Neuron (in vitro differentiated cells): ENCODE results near the gene STK32C.

Experiments used
- H2AFZ ChIP-seq: one replicate; pipeline ENCODE4 v1.6.1; 2013; ENCODE audit warnings: low read depth, mild to moderate bottlenecking, inconsistent platforms, low read length, moderate library complexity
- H3K27me3 ChIP-seq: one replicate; pipeline ENCODE4 v1.6.1; 2013; ENCODE audit warnings: low read length; ENCODE audit not compliant: insufficient read depth
- H3K36me3 ChIP-seq: one replicate; pipeline ENCODE4 v1.6.1; 2013; ENCODE audit warnings: low read length; ENCODE audit not compliant: insufficient read depth
- H3K4me1 ChIP-seq: one replicate; pipeline ENCODE4 v1.6.1; 2013; ENCODE audit warnings: low read length; ENCODE audit not compliant: insufficient read depth
- H3K4me3 ChIP-seq: 2 replicates; pipeline ENCODE4 v1.5.1; 2013; ENCODE audit warnings: mild to moderate bottlenecking, low read length, moderate library complexity
- H3K9me3 ChIP-seq: one replicate; pipeline ENCODE4 v1.6.1; 2013; ENCODE audit warnings: low read length

The STK32C gene

DNA sequence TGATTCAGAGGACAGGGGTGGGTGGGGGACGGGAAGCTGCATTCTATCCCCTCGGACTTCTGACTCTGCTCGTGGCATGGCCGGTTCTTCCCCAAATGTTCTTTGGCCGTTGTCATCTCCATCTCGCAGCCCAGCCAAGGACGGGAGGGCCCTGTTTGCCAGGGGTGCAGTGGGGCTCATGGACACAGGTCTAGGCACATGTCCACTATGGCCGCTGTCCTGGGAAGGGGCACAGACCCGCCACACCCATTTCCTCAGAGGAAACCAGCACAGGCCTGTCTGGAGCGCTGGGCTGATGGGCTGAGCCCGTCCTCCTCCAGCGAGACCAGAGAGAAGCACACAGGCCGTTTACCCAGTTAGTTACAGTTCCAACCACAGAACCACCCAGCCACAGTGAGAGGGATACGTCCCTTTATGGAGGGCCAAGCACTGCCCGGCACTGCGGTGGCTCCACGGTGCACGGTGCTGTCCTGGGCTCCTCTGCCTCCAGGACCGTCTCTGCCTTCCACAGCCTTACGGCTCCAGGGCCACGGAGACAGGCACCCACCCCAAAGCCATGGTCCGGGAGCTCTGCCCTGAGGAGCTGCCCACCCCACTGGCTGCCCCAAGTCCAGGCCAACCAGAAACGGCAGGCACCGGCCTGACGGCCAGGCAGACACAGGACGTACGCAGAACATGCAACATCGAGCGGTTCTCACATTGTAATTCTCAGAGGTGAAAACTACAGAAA, 100.8 kb downstream of the STK32C start:
- H3K4me1 ChIP-seq = no peaks in the 10 kb centered on the region
- H2AFZ ChIP-seq = no peak overlapping the region
- H3K36me3 ChIP-seq = peaks cover 33% of the 10 kb centered on the region
- no peaks in the 10 kb centered on the region for H3K27me3 ChIP-seq
- no peak overlapping the region for H3K4me3 ChIP-seq
- H3K9me3 ChIP-seq = peaks cover 6% of the 10 kb centered on the region

DNA sequence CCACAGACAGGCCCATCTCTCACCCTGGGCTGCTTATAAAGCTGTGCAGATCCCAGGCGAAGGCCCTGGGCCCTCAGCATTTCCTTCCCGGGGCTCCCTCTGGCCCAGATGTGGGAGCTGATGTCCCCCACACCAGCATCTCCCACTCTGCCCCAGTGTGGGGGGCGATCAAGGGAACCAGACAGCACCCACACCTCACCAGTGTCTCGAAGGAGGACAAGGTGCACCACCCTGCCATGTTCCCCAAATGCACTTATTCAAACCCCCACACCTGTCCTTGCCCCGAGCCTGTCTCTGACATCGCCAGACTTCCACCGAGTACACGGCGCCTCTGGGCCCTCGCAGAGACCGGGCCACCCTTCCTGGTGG, 101.4 kb downstream of the STK32C start:
- H3K4me1 ChIP-seq = no peaks in the 10 kb centered on the region
- H3K36me3 ChIP-seq = peaks cover 39% of the 10 kb centered on the region
- H3K27me3 ChIP-seq = no peaks in the 10 kb centered on the region
- no peak overlapping the region for H2AFZ ChIP-seq
- peaks cover 6% of the 10 kb centered on the region for H3K9me3 ChIP-seq
- no peak overlapping the region for H3K4me3 ChIP-seq

DNA sequence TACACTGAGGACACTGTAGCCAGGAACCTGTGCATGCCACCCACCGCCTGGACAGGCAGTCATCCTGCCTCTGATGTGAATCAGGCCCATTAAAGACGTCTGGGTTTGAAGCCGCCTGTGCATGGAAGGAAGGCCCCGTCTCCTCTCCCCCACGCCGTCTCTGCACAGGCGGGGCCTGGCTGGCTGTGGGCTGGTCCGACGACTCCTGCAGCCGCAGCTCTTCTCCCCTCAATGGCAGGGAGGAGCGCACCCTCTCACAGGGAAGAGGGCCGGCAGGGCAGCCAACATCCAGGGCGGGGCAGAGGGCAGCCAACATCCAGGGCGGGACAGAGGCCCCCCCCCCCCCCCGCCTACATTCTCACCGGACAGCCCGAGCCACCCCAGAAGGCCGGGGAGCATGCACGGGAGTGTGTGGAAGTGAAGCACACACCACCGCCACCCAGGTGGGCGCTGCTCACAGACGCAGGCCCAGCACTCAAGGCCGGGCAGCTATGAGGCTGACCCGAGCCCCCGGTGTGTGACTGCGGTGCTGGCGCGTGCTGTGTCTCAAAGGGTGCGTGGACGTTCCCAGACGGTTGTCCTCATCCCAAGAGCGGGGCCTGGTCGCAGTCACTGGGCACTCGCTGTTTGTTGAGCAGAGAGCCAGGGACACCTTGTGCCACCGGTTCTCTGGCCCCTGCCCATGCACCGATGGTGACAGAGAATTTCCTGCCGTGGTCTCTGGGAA, 101.9 kb downstream of the STK32C start:
- H3K9me3 ChIP-seq = peaks cover 5% of the 10 kb centered on the region

DNA sequence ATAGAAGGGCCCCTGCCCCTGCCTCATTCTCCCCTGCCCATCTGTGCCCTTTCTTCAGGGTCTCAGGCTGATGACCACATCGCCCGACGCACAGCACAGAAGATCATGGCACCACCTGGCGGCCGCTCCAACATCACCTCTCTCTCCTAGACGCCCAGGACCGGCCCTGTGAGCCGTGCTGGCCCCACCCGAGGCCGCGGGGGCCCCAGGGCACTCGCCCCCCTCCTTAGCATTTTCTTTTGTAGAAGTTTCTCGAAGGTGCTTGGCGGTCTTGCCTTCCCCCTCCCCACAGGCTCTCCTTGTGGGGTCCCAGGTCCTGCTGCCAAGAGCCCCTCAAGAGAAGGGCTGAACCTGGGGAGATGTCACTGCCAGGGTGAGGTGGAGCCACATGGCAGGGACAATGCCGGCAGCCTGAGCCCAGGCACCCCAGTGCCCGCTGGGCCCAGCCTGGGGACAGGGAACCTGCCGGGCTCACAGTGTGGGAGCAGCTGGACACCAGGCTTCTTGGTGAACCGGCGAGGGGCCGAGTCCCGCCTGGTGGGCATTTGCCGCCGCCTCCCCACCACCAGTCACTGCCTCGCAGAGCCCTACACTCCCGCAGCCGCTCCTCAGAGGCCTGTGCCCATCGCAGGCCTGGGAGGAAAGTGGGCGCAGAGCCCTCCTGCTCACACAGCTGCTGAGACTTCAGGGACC, 102.8 kb downstream of the STK32C start:
- no peaks in the 10 kb centered on the region for H3K4me1 ChIP-seq
- peaks cover 53% of the 10 kb centered on the region for H3K36me3 ChIP-seq

More for the DNA sequence above, 101.9 kb downstream of the STK32C start:
- Histone ChIP-seq H3K36me3 (peaks cover 44% of the 10 kb centered on the region), H2AFZ (no peak overlapping the region), H3K27me3 (no peaks in the 10 kb centered on the region), H3K4me3 (no peak overlapping the region), H3K4me1 (no peaks in the 10 kb centered on the region)

DNA sequence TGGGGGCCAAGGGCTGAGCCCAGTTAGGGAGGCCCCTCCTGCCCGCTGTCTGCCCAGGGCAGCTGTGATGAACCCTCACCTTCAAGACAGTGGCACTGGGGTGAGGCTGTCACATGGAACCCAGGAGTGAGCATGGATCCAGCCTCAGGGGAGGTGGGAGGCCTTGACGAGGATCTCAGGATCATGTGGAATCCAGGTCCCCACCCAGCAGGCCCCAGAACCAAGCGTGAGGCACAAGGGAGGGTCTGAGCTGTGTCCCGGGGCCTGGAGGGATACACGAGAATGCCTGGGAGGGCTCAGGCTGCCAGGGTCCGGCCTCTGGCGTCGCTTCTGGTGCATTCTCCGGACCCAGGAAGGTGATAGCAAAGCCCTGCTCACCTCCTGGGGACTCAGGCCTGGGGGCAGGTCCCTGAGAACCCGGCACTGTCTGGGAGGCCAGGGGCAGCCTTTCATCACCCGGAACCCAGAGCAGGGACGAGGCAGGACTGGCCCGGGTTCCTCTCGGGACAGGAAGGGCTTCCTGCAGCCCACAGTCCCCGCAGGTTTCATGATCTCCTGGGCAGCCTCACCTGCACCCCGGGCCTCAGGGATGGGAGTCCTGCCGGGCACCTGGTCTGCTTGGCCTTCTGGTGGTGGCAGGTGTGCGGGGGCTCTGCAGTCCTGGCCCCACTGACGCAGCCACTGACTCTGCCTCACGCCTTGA, 103.5 kb downstream of the STK32C start:
- no peak overlapping the region for H3K4me3 ChIP-seq
- no peaks in the 10 kb centered on the region for H3K27me3 ChIP-seq
- no peaks in the 10 kb centered on the region for H3K9me3 ChIP-seq
- peaks cover 58% of the 10 kb centered on the region for H3K36me3 ChIP-seq
- H2AFZ ChIP-seq = no peak overlapping the region
- H3K4me1 ChIP-seq = no peaks in the 10 kb centered on the region

More for the DNA sequence above, 102.8 kb downstream of the STK32C start:
- no peaks in the 10 kb centered on the region for H3K27me3 ChIP-seq
- H3K4me3 ChIP-seq = no peak overlapping the region
- no peak overlapping the region for H2AFZ ChIP-seq
- H3K9me3 ChIP-seq = no peaks in the 10 kb centered on the region

GRCh38 chr10:132203256-132204077, 104.3 kb downstream of the STK32C start:
- no peak overlapping the region for H3K4me3 ChIP-seq
- H2AFZ ChIP-seq = no peak overlapping the region
- no peaks in the 10 kb centered on the region for H3K9me3 ChIP-seq
- H3K4me1 ChIP-seq = no peaks in the 10 kb centered on the region
- peaks cover 66% of the 10 kb centered on the region for H3K36me3 ChIP-seq
- H3K27me3 ChIP-seq = no peaks in the 10 kb centered on the region

- Histone ChIP-seq H3K4me3 (no peak overlapping the region), H3K36me3 (peaks cover 76% of the 10 kb centered on the region), H3K4me1 (no peaks in the 10 kb centered on the region), H3K9me3 (no peaks in the 10 kb centered on the region), H3K27me3 (no peaks in the 10 kb centered on the region), H2AFZ (no peak overlapping the region)
These were observed 105.4 kb downstream of the STK32C start for GRCh38 chr10:132202070-132202970.

- H3K27me3 ChIP-seq = no peaks in the 10 kb centered on the region
- H3K36me3 ChIP-seq = peaks cover 84% of the 10 kb centered on the region
- no peaks in the 10 kb centered on the region for H3K9me3 ChIP-seq
- no peaks in the 10 kb centered on the region for H3K4me1 ChIP-seq
- H3K4me3 ChIP-seq = no peak overlapping the region
- H2AFZ ChIP-seq = no peak overlapping the region
These were observed 106.4 kb downstream of the STK32C start for GRCh38 chr10:132201111-132201969.

- Histone ChIP-seq H3K36me3 (peaks cover 93% of the 10 kb centered on the region), H3K4me3 (no peak overlapping the region), H2AFZ (no peak overlapping the region), H3K27me3 (no peaks in the 10 kb centered on the region), H3K4me1 (no peaks in the 10 kb centered on the region), H3K9me3 (no peaks in the 10 kb centered on the region)
These were observed 107.2 kb downstream of the STK32C start for GRCh38 chr10:132200344-132201110.

- Histone ChIP-seq H2AFZ (no peak overlapping the region), H3K27me3 (no peaks in the 10 kb centered on the region), H3K4me3 (no peak overlapping the region), H3K9me3 (no peaks in the 10 kb centered on the region), H3K36me3 (peaks cover 95% of the 10 kb centered on the region), H3K4me1 (no peaks in the 10 kb centered on the region)
These were observed 107.9 kb downstream of the STK32C start for GRCh38 chr10:132199854-132200311.
